ENCODE data around the gene GIMAP2.
A peak's percentile ranks its signal among the peaks of the same experiment; 100 is the strongest.

Gene GIMAP2

GRCh38 chr7:150721970-150722373 lies 36.5 kb downstream of the GIMAP2 start:
- no peak for TF ChIP-seq POLR2AphosphoS5 (IDR thresholded peaks at IDR 0.05; ENCODE audit: low read depth, low read length)
- no peak for TF ChIP-seq POLR2A (IDR thresholded peaks at IDR 0.05; ENCODE audit: low read depth, low read length)
- TF ChIP-seq TAF1 (IDR thresholded peaks at IDR 0.05; ENCODE audit: borderline replicate concordance, low read depth, low read length): no peak
- no peak for FAIRE-seq
- DNase-seq (ENCODE audit: insufficient read length): no peak

DNA sequence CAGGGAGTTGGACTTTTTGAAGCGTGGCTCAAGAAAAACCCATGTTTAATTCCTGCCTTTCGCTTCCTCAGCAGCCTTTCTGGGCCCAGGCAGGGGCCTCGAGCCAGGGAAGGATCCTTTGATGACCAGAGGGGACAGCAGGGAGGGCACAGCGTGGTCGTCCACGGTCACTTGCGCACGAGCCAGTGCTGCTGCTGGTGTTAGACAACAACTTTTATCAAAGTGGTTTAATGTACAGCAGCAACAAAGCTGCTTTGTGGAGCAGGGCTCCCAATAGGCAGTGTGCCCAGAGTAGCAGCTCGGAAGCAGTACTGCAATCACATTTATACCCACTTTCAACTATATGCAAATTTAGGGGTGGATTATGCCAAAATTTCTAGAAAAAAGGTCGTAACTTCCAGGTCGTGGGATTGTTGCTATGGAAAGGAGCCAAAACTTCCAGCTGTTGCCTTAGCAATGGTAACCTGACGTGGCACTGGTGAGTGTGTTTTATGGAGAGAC lies 37.0 kb downstream of the GIMAP2 start:
- FAIRE-seq (peak; percentile 9), DNase-seq (ENCODE audit: insufficient read length) (no peak)
- no peak for TF ChIP-seq POLR2A (IDR thresholded peaks at IDR 0.05; ENCODE audit: low read depth, low read length)
- TF ChIP-seq TAF1 (IDR thresholded peaks at IDR 0.05; ENCODE audit: borderline replicate concordance, low read depth, low read length): no peak
- no peak for TF ChIP-seq POLR2AphosphoS5 (IDR thresholded peaks at IDR 0.05; ENCODE audit: low read depth, low read length)

- FAIRE-seq (no peak), DNase-seq (ENCODE audit: insufficient read length) (no peak)
- TF ChIP-seq POLR2AphosphoS5 (IDR thresholded peaks at IDR 0.05; ENCODE audit: low read depth, low read length): no peak
- TF ChIP-seq POLR2A (IDR thresholded peaks at IDR 0.05; ENCODE audit: low read depth, low read length): no peak
- TF ChIP-seq TAF1 (IDR thresholded peaks at IDR 0.05; ENCODE audit: borderline replicate concordance, low read depth, low read length): no peak
These were observed 38.0 kb downstream of the GIMAP2 start for GRCh38 chr7:150723467-150723866.

DNA sequence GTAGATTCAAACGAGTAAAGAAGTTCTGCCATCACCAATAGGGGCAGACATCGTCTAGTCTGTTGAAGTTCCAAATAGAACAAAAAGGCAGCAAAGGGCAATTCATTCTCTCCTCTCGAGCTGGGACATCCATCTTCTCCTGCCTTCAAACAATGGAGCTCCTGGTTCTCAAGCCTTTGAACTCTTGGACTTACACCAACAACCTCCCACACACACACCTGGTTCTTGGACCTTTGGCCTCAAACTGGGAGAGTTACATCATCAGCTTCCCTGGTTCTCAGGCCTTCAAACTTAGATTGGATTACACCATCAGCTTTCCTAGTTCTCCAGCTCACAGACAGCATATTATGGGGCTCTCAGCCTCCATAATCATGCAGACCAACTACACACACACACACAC lies 41.9 kb downstream of the GIMAP2 start:
- FAIRE-seq (no peak), DNase-seq (ENCODE audit: insufficient read length) (no peak)
- TF ChIP-seq POLR2A (IDR thresholded peaks at IDR 0.05; ENCODE audit: low read depth, low read length): no peak
- no peak for TF ChIP-seq POLR2AphosphoS5 (IDR thresholded peaks at IDR 0.05; ENCODE audit: low read depth, low read length)
- no peak for TF ChIP-seq TAF1 (IDR thresholded peaks at IDR 0.05; ENCODE audit: borderline replicate concordance, low read depth, low read length)

DNA sequence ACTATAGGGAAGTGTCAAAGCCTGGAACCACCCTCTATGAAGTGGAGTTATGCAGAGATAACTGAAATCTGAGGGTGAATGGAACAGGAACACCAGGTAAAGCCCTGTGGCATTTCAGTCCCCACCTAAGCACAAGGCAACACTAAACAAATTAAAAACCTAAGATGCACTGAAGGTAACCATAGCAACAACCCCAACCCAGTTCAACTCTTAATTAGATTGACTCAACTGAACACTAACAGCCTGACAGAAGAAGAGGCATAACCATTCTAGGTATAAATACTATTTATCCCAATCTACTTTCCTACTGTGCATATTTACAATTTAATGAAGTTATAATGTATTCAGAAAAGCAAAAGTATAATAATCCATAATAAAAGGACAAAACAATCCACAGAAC lies 42.5 kb downstream of the GIMAP2 start:
- no peak for FAIRE-seq
- DNase-seq (ENCODE audit: insufficient read length): no peak
- TF ChIP-seq TAF1 (IDR thresholded peaks at IDR 0.05; ENCODE audit: borderline replicate concordance, low read depth, low read length) (no peak), POLR2AphosphoS5 (IDR thresholded peaks at IDR 0.05; ENCODE audit: low read depth, low read length) (no peak), POLR2A (IDR thresholded peaks at IDR 0.05; ENCODE audit: low read depth, low read length) (no peak)

- DNase-seq (ENCODE audit: insufficient read length): no peak
- FAIRE-seq: no peak
- no peak for TF ChIP-seq POLR2A (IDR thresholded peaks at IDR 0.05; ENCODE audit: low read depth, low read length)
- no peak for TF ChIP-seq TAF1 (IDR thresholded peaks at IDR 0.05; ENCODE audit: borderline replicate concordance, low read depth, low read length)
- TF ChIP-seq POLR2AphosphoS5 (IDR thresholded peaks at IDR 0.05; ENCODE audit: low read depth, low read length): no peak
These were observed 43.1 kb downstream of the GIMAP2 start for GRCh38 chr7:150728609-150729008.

- TF ChIP-seq POLR2A (IDR thresholded peaks at IDR 0.05; ENCODE audit: low read depth, low read length) (no peak), TAF1 (IDR thresholded peaks at IDR 0.05; ENCODE audit: borderline replicate concordance, low read depth, low read length) (no peak), POLR2AphosphoS5 (IDR thresholded peaks at IDR 0.05; ENCODE audit: low read depth, low read length) (no peak)
- FAIRE-seq (no peak), DNase-seq (ENCODE audit: insufficient read length) (no peak)
These were observed 46.4 kb downstream of the GIMAP2 start for GRCh38 chr7:150731916-150732315.

GRCh38 chr7:150732786-150733481 lies 47.4 kb downstream of the GIMAP2 start:
- TF ChIP-seq TAF1 (IDR thresholded peaks at IDR 0.05; ENCODE audit: borderline replicate concordance, low read depth, low read length) (no peak), POLR2AphosphoS5 (IDR thresholded peaks at IDR 0.05; ENCODE audit: low read depth, low read length) (no peak), POLR2A (IDR thresholded peaks at IDR 0.05; ENCODE audit: low read depth, low read length) (no peak)
- FAIRE-seq: no peak
- no peak for DNase-seq (ENCODE audit: insufficient read length)

- TF ChIP-seq POLR2AphosphoS5 (IDR thresholded peaks at IDR 0.05; ENCODE audit: low read depth, low read length) (no peak), TAF1 (IDR thresholded peaks at IDR 0.05; ENCODE audit: borderline replicate concordance, low read depth, low read length) (no peak), POLR2A (IDR thresholded peaks at IDR 0.05; ENCODE audit: low read depth, low read length) (no peak)
- FAIRE-seq (no peak), DNase-seq (ENCODE audit: insufficient read length) (no peak)
These were observed 48.1 kb downstream of the GIMAP2 start for GRCh38 chr7:150733482-150734095.

GRCh38 chr7:150734254-150734653 lies 48.7 kb downstream of the GIMAP2 start:
- no peak for FAIRE-seq
- no peak for DNase-seq (ENCODE audit: insufficient read length)

GRCh38 chr7:150735596-150736358 lies 50.3 kb downstream of the GIMAP2 start:
- FAIRE-seq: peak; percentile 57

More at GRCh38 chr7:150734254-150734653, 48.7 kb downstream of the GIMAP2 start:
- TF ChIP-seq POLR2A (IDR thresholded peaks at IDR 0.05; ENCODE audit: low read depth, low read length) (0 out of 2 replicates have a peak, but pooled peaks have one; percentile 26), POLR2AphosphoS5 (IDR thresholded peaks at IDR 0.05; ENCODE audit: low read depth, low read length) (no peak), TAF1 (IDR thresholded peaks at IDR 0.05; ENCODE audit: borderline replicate concordance, low read depth, low read length) (no peak)

More at GRCh38 chr7:150735596-150736358, 50.3 kb downstream of the GIMAP2 start:
- DNase-seq (ENCODE audit: insufficient read length): no peak
- no peak for TF ChIP-seq POLR2A (IDR thresholded peaks at IDR 0.05; ENCODE audit: low read depth, low read length)
- no peak for TF ChIP-seq TAF1 (IDR thresholded peaks at IDR 0.05; ENCODE audit: borderline replicate concordance, low read depth, low read length)
- no peak for TF ChIP-seq POLR2AphosphoS5 (IDR thresholded peaks at IDR 0.05; ENCODE audit: low read depth, low read length)
